Measurements from ENCODE around the gene SLC33A1.

GRCh38 chr3:155846119-155846518, 8.1 kb downstream of the SLC33A1 start:
- TF ChIP-seq CTCF (IDR thresholded peaks at IDR 0.05; ENCODE audit: low read depth, low read length) (no peak), EZH2phosphoT487 (IDR thresholded peaks at IDR 0.05; ENCODE audit: low read depth) (no peak)
